ENCODE measurements around the gene OR6C68.
"Not testable (repeated sequence)": the region's sequence is repeated elsewhere in the genome, so short reads cannot be mapped to it uniquely, and the experiment has no call there.

Gene OR6C68
- total RNA-seq: 0 reads per million in 4 experiments

GRCh38 chr12:55492078-55492477 lies at the start of gene OR6C68:
Gene OR6C68, plus strand, starts transcription at chr12:55492378. Its CDS starts 0 bp downstream, at chr12:55492378.
- DNase-seq: no peak

- no peak for DNase-seq
Observed at GRCh38 chr12:55443776-55444175, 48.4 kb upstream of the OR6C68 start, which contains the start of gene OR6C2. Gene OR6C2, plus strand, starts transcription at chr12:55444076. Its CDS starts 8,138 bp downstream, at chr12:55452214.

GRCh38 chr12:55445357-55445756 lies 46.8 kb upstream of the OR6C68 start:
- DNase-seq: no peak

GRCh38 chr12:55446326-55446725 lies 45.9 kb upstream of the OR6C68 start:
- no peak for DNase-seq

GRCh38 chr12:55448825-55449224 lies 43.4 kb upstream of the OR6C68 start:
- DNase-seq: no peak

- not testable (repeated sequence) for DNase-seq
Observed at GRCh38 chr12:55464926-55465325, 27.3 kb upstream of the OR6C68 start.

- DNase-seq: no peak
Observed at GRCh38 chr12:55467836-55468235, 24.3 kb upstream of the OR6C68 start.

- no peak for DNase-seq
Observed at GRCh38 chr12:55469291-55469690, 22.9 kb upstream of the OR6C68 start.

GRCh38 chr12:55470088-55470829 lies 21.9 kb upstream of the OR6C68 start, which contains the start of gene OR6C70:
Gene OR6C70, minus strand, starts transcription at chr12:55470138. Its CDS starts 0 bp downstream, at chr12:55470138.
- DNase-seq: no peak

GRCh38 chr12:55472264-55472663 lies 19.9 kb upstream of the OR6C68 start:
- DNase-seq: no peak

GRCh38 chr12:55479136-55479535 lies 13.0 kb upstream of the OR6C68 start:
- not testable (repeated sequence) for DNase-seq

GRCh38 chr12:55484284-55484683 lies 7.9 kb upstream of the OR6C68 start:
- not testable (repeated sequence) for DNase-seq

- DNase-seq: no peak
Observed at GRCh38 chr12:55495490-55495889, 3.3 kb downstream of the OR6C68 start.

- no peak for DNase-seq
Observed at GRCh38 chr12:55499231-55499630, 7.1 kb downstream of the OR6C68 start.

- DNase-seq: no peak
Observed at GRCh38 chr12:55499810-55500252, 7.7 kb downstream of the OR6C68 start.

- no peak for DNase-seq
Observed at GRCh38 chr12:55501601-55502000, 9.4 kb downstream of the OR6C68 start.

- DNase-seq: no peak
Observed at GRCh38 chr12:55515696-55516095, 23.5 kb downstream of the OR6C68 start.

- DNase-seq: no peak
Observed at GRCh38 chr12:55516391-55516790, 24.2 kb downstream of the OR6C68 start.
